Mesothelial cell of epicardium (in vitro differentiated cells): ENCODE results near the gene FSIP1. TPM values are rescaled to one million over a fixed set of nuclear protein-coding genes. Genes with fewer than 3 reads are reported as not detected.

Experiments
- DNase-seq, 2 experiments: peaks; one replicate each; pipeline ENCODE4 v3.0.0; 2021; ENCODE audit warnings: low spot score in 2 of 2; ENCODE audit not compliant: unreplicated experiment in 2 of 2
- H3K27ac Mint-ChIP-seq: 2 replicates; pipeline ENCODE4 v1.8.0; 2021; ENCODE audit warnings: mixed read lengths
- H3K27me3 Mint-ChIP-seq: 2 replicates; pipeline ENCODE4 v1.8.0; 2021; ENCODE audit warnings: low read depth, mixed read lengths
- H3K36me3 Mint-ChIP-seq: 2 replicates; pipeline ENCODE4 v1.8.0; 2021; ENCODE audit warnings: mixed read lengths
- H3K4me1 Mint-ChIP-seq: 2 replicates; pipeline ENCODE4 v1.8.0; 2021; ENCODE audit warnings: mixed read lengths
- H3K4me3 Mint-ChIP-seq: 2 replicates; pipeline ENCODE4 v1.8.0; 2021; ENCODE audit warnings: mild to moderate bottlenecking, moderate library complexity, mixed read lengths
- H3K9me3 Mint-ChIP-seq: 2 replicates; pipeline ENCODE4 v1.8.0; 2021; ENCODE audit warnings: mixed read lengths
- total RNA-seq: library from RNA; stranded (reverse); gene quantifications from 3 replicates; pipeline ENCODE4 v1.2.1, GENCODE V29; 2021
- TF ChIP-seq, protein P1 (sequence below): fragments of 200-600 bp; sonication (generic); IDR thresholded peaks from one replicate; pipeline ENCODE4 v1.5.0; 2021; ENCODE audit warnings: antibody characterized with exemption; ENCODE audit not compliant: unreplicated experiment

Gene FSIP1
- total RNA-seq, 1 donor from 2014 or later, result 0.74 TPM

DNA sequence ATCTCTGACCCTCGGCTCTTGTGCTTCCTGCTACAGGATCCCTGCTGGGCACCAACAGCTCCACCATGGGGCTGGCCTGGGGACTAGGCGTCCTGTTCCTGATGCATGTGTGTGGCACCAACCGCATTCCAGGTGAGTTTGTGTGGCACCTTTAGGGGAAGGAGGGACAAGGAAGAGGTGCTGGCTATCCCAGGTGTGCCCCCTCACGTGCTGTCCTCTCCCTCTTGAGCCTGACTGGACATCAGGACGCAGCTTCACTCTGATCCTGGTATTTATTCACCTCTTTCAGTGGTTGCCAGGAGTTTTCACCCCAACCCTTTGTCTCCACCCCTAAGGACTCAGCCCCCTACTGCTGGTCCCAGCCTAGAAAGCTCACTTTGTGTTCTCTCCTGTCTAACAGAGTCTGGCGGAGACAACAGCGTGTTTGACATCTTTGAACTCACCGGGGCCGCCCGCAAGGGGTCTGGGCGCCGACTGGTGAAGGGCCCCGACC, 200.8 kb downstream of the FSIP1 start:
- Mint-ChIP-seq H3K36me3 (peaks cover 27% of the 10 kb centered on the region), H3K9me3 (no peaks in the 10 kb centered on the region), H3K4me3 (peak overlapping the region; percentile 81), H3K27me3 (no peaks in the 10 kb centered on the region), H3K27ac (peak overlapping the region; percentile 88), H3K4me1 (peaks cover 45% of the 10 kb centered on the region)
- TF ChIP-seq, protein P1, sequence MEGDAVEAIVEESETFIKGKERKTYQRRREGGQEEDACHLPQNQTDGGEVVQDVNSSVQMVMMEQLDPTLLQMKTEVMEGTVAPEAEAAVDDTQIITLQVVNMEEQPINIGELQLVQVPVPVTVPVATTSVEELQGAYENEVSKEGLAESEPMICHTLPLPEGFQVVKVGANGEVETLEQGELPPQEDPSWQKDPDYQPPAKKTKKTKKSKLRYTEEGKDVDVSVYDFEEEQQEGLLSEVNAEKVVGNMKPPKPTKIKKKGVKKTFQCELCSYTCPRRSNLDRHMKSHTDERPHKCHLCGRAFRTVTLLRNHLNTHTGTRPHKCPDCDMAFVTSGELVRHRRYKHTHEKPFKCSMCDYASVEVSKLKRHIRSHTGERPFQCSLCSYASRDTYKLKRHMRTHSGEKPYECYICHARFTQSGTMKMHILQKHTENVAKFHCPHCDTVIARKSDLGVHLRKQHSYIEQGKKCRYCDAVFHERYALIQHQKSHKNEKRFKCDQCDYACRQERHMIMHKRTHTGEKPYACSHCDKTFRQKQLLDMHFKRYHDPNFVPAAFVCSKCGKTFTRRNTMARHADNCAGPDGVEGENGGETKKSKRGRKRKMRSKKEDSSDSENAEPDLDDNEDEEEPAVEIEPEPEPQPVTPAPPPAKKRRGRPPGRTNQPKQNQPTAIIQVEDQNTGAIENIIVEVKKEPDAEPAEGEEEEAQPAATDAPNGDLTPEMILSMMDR, result no peak
- no peak for DNase-seq

DNA sequence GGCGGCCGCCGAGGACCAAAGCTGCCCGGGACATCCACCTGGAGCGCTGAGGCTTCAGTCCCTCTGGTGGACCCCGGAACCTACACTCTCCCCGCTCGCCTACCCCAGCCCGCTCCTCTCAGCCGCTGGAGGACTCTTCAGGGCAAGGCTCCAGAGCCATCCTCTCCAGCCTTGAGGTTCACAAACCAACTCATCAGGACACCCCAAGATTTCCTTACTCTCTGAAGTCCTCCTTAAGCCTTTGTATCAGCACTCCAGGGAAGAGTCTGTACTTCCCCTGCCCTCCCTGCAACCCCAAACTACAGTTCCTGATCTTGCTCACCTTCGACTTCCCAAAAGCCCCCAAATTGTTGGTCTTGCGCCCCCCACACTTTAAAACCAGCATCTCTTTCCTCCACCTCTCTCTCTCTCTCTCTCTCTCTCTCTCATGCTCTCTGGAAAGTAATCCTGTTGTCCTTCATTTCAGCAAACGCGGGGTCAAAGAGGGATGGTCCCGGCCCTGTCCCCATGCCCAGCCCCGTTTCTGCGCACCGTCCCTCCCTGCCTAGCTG, 201.3 kb downstream of the FSIP1 start:
- H3K36me3 Mint-ChIP-seq, result peaks cover 22% of the 10 kb centered on the region
- peak overlapping the region; percentile 88 for H3K27ac Mint-ChIP-seq
- no peak for DNase-seq
- no peaks in the 10 kb centered on the region for H3K9me3 Mint-ChIP-seq
- H3K27me3 Mint-ChIP-seq, result no peaks in the 10 kb centered on the region
- TF ChIP-seq, protein P1, result no peak
- peaks cover 45% of the 10 kb centered on the region for H3K4me1 Mint-ChIP-seq
- peak overlapping the region; percentile 81 for H3K4me3 Mint-ChIP-seq

DNA sequence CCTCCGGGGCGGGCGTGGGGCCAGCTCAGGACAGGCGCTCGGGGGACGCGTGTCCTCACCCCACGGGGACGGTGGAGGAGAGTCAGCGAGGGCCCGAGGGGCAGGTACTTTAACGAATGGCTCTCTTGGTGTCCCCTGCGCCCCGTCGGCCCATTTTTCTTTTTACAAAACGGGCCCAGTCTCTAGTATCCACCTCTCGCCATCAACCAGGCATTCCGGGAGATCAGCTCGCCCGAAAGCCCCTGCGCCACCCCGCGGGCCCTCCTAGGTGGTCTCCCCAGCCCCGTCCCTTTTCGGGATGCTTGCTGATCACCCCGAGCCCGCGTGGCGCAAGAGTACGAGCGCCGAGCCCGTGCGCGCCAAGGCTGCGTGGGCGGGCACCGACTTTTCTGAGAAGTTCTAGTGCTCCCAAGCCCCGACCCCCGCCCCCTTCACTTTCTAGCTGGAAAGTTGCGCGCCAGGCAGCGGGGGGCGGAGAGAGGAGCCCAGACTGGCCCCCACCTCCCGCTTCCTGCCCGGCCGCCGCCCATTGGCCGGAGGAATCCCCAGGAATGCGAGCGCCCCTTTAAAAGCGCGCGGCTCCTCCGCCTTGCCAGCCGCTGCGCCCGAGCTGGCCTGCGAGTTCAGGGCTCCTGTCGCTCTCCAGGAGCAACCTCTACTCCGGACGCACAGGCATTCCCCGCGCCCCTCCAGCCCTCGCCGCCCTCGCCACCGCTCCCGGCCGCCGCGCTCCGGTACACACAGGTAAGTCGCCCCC, 202.0 kb downstream of the FSIP1 start, which contains the start of gene THBS1:
THBS1 (plus strand) TSS at position 595 of the 757 bp plus-strand sequence. CDS start 779 bp downstream, outside the sequence.
- Mint-ChIP-seq H3K9me3 (no peaks in the 10 kb centered on the region), H3K4me1 (peaks cover 45% of the 10 kb centered on the region), H3K36me3 (peaks cover 16% of the 10 kb centered on the region), H3K27me3 (no peaks in the 10 kb centered on the region), H3K4me3 (peak within 1 kb of the TSS; percentile 81), H3K27ac (peak within 1 kb of the TSS; percentile 99)
- DNase-seq, result peak; percentile 86 to 91
- TF ChIP-seq, protein P1, result peak; percentile 54

DNA sequence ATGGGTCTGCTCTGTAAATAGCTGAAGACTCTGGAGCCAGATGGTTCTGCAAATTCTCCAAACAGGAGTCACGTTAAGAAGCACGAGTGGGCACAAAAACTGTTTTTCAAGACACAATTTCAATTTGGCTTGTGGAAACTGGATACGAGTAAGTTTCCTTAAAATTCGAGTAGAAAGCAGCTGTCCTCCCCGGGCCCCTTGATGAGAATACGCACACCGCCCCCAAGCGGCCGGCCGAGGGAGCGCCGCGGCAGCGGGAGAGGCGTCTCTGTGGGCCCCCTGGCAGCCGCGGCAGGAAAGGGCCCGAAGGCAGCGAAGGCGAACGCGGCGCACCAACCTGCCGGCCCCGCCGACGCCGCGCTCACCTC, 202.5 kb downstream of the FSIP1 start:
- Mint-ChIP-seq H3K36me3 (peaks cover 10% of the 10 kb centered on the region), H3K9me3 (no peaks in the 10 kb centered on the region), H3K27ac (peak overlapping the region; percentile 99), H3K4me1 (peaks cover 46% of the 10 kb centered on the region), H3K4me3 (peak overlapping the region; percentile 81), H3K27me3 (no peaks in the 10 kb centered on the region)
- TF ChIP-seq, protein P1, result peak; percentile 97
- peak; percentile 84 to 97 for DNase-seq

DNA sequence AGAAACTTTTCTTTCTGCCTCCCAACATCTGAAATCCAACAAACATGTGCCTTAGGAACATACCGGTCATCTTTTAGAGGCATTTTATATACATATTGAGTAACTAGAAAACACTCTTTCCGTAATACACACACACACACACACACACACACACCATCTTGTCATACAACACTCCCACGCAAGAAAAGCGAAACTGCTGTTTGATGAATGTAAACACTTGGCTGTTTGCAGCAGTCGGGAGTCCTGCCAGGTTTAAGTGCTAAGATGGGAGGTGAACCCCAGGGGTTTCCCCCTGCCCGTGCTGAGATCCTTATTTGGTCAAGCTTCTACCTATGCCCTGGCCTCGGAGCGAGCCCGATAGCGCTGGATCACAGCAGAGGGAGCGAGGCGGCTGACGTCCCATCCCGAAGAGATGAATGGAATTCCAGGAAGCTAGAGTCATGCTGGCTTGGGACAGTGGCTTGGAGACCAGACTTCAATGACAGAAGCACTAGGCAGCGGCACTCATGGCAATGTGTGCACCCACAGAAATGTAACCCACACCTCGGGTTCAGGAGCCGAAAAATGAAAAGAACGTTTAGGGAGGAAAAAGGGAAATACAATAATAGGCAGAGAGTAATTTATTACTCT, 203.0 kb downstream of the FSIP1 start:
- H3K36me3 Mint-ChIP-seq, result peaks cover 5% of the 10 kb centered on the region
- no peaks in the 10 kb centered on the region for H3K9me3 Mint-ChIP-seq
- H3K4me1 Mint-ChIP-seq, result peaks cover 47% of the 10 kb centered on the region
- DNase-seq, result peak in 1 of 2 experiments; percentile 63
- TF ChIP-seq, protein P1, result no peak
- peak overlapping the region; percentile 81 for H3K4me3 Mint-ChIP-seq
- H3K27ac Mint-ChIP-seq, result peak overlapping the region; percentile 99
- no peaks in the 10 kb centered on the region for H3K27me3 Mint-ChIP-seq
